ENCODE measurements around the gene TMA7B.

The TMA7B gene

DNA sequence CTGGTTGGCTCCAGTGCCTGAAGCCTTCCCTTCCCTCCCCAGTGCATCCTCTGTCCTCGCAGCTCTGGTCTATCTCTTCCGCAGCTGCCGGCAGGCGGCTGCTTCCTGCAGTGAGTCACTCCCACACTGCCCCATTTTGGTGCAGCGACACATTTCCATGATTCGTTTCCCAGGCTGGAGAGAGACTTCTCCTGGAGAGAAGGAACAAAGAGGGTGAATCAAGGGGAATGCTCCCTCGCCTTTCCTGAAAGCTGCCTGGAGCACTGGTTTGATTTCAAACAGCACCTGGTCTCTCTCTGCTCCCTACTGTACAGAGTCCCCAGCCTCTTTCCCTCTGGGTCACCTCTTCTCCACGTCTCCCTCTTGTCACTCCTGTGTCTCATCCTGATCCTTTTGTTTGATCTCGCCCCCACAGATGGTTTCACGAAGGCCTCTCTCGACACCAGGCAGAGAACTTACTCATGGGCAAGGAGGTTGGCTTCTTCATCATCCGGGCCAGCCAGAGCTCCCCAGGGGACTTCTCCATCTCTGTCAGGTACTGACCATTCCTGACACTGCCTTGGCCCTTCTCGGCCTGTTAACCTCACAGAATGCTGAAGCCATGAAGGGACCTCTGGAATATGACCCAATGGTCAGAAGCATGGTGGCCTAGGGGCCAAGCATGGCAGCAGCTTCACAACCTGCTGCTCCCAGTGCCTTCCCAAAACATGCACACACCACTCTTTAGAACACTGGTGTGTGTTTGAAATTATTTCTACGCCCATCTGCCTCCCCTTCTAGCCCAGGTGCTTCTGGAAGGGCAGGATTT is at the start of gene TMA7B:
Gene TMA7B, plus strand, starts transcription at position 758 of the 808 bp plus-strand sequence. CDS start 3,978 bp downstream, outside the sequence.
- H3K4me3 ChIP-seq (ENCODE audit: low read depth, low read length): no peak within 1 kb of the TSS

DNA sequence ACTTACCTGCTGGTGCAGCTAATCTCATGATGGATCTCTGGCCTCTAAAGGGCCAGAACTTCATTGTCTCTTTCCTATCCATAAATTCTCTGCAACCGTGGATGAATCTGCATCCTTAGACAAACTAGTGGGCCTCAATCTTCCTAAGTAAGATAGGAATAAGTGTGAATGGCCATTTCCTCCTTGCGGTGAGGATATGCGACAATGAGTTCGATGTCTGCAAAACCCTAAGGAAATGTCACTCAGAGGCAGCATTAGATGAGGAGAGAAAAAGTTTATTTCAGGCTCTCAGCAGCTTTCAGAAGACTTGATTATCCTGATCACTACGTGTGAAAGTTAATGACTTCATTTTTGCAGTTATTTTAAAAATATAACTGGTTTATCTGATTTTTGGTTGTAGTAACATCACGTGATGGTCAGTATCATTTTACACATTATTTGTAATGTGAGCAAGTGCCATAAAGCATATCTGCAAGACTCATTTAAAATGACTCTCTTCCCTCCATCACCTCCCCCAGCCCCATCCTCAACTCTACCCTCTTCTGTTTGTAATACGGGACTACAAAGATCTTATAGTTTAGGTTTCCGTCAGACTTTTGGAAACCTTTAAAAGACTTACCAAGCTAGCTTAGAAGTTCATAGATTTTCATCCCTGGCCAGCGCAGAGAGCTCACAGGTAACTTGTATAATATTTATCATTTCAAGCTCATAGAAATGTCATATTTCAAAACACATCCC is 49.2 kb upstream of the TMA7B start:
- no peak overlapping the region for H3K4me3 ChIP-seq (ENCODE audit: low read depth, low read length)
- TF ChIP-seq, protein P1, sequence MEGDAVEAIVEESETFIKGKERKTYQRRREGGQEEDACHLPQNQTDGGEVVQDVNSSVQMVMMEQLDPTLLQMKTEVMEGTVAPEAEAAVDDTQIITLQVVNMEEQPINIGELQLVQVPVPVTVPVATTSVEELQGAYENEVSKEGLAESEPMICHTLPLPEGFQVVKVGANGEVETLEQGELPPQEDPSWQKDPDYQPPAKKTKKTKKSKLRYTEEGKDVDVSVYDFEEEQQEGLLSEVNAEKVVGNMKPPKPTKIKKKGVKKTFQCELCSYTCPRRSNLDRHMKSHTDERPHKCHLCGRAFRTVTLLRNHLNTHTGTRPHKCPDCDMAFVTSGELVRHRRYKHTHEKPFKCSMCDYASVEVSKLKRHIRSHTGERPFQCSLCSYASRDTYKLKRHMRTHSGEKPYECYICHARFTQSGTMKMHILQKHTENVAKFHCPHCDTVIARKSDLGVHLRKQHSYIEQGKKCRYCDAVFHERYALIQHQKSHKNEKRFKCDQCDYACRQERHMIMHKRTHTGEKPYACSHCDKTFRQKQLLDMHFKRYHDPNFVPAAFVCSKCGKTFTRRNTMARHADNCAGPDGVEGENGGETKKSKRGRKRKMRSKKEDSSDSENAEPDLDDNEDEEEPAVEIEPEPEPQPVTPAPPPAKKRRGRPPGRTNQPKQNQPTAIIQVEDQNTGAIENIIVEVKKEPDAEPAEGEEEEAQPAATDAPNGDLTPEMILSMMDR (IDR thresholded peaks at IDR 0.05; ENCODE audit: insufficient read depth, low read depth, low read length, missing control alignments): no peak
- no peak for DNase-seq (ENCODE audit: low read depth)

More for the DNA sequence above, at the start of gene TMA7B:
- DNase-seq (ENCODE audit: low read depth): no peak
- TF ChIP-seq, protein P1 (IDR thresholded peaks at IDR 0.05; ENCODE audit: insufficient read depth, low read depth, low read length, missing control alignments): no peak

DNA sequence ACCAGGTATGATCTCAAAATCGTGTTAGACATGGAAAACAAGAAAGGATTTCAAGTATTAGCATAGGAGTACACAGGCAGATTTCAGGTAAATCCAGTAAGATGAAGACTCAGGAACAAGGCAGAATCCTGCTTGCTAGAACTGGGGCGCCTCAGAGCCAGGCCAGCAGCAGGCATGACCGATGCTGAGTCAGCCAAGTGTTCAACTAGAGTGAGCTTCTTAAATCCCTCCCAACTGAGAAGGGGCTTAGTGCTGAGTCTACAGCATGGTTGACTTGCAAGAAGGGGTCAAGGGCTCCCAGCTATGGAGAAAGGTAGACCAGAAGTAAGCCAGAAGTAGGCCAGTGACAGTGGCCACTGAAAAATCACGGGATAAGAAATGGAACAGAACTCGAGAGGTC is 46.9 kb upstream of the TMA7B start:
- no peak for DNase-seq (ENCODE audit: low read depth)
- no peak overlapping the region for H3K4me3 ChIP-seq (ENCODE audit: low read depth, low read length)
- TF ChIP-seq, protein P1 (IDR thresholded peaks at IDR 0.05; ENCODE audit: insufficient read depth, low read depth, low read length, missing control alignments): no peak

DNA sequence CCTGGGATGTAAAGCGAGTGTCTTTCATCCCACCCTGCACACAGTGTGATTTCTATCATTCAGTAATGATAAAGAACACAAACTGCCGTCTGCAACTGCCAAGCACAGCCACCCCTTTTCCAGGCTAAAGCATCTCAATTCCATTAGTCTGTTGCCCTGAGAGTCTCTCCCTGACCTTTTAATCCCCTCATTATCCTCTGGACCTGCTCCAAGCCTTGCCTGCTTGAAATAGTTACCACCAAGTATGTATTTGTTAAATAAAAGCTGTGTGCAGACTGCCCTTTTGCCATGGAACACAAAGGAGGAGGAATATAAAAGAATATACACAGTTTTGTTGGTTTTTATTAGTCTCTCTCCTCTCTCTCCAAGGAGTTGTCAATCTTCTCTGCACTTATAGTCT is 46.3 kb upstream of the TMA7B start:
- DNase-seq (ENCODE audit: low read depth): no peak
- TF ChIP-seq, protein P1 (IDR thresholded peaks at IDR 0.05; ENCODE audit: insufficient read depth, low read depth, low read length, missing control alignments): no peak
- H3K4me3 ChIP-seq (ENCODE audit: low read depth, low read length): no peak overlapping the region

DNA sequence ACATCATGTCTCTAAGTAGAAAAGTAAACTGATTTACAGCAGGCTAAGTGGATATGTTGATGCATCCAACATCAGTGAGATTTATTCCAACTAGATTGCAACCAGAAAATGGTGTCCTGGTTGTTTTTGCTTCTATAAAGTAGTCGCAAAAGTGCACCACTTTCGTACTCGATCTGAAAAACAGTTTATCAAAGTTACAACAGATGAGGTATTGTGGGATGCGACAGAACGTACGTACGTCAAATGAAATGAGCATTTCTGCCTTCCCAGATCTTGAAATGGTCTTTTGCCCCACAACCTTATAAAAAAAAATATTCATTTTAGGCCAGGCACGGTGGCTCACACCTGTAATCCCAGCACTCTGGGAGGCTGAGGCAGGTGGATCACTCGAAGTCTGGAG is 45.6 kb upstream of the TMA7B start:
- H3K4me3 ChIP-seq (ENCODE audit: low read depth, low read length): no peak overlapping the region
- no peak for DNase-seq (ENCODE audit: low read depth)
- TF ChIP-seq, protein P1 (IDR thresholded peaks at IDR 0.05; ENCODE audit: insufficient read depth, low read depth, low read length, missing control alignments): no peak

DNA sequence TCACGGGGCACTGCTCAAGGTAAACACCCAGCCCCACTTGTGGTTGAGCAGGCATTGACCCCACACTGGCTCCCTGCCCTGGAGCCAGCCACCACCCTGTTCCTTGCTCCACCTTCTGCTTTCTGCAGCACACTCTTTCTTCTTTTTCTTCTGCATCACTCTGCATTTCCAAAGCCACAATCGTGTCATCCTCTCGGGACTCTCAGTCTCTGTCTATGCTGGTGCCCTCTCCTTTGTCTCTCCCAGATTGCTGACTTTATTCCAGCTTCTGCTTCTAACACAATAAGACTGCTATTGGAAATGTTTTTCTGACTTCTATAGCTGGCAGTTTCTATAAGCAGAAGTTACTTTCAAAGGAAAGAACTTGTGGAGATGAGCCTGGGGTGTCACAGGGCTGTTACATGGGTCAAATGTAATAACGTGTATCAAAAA is 44.9 kb upstream of the TMA7B start:
- DNase-seq (ENCODE audit: low read depth): no peak
- TF ChIP-seq, protein P1 (IDR thresholded peaks at IDR 0.05; ENCODE audit: insufficient read depth, low read depth, low read length, missing control alignments): no peak
- H3K4me3 ChIP-seq (ENCODE audit: low read depth, low read length): no peak overlapping the region

Data from GM12865 (cell line).